Retinal pigment epithelial cell (primary cell): Measurements from ENCODE around the gene PGR.

Experiments
- DNase-seq: peaks from one replicate; pipeline ENCODE4 v3.0.0-alpha.2; 2010; ENCODE audit warnings: low read depth
- H3K4me3 ChIP-seq: 2 replicates; pipeline ENCODE4 v1.5.1; 2011; ENCODE audit warnings: mild to moderate bottlenecking, low read length, control low read depth, moderate library complexity
- CTCF ChIP-seq: conservative IDR thresholded peaks from 2 replicates; pipeline ENCODE4 v1.5.1; 2011; ENCODE audit warnings: low read depth, low read length, control low read depth, inconsistent platforms

The PGR gene

DNA sequence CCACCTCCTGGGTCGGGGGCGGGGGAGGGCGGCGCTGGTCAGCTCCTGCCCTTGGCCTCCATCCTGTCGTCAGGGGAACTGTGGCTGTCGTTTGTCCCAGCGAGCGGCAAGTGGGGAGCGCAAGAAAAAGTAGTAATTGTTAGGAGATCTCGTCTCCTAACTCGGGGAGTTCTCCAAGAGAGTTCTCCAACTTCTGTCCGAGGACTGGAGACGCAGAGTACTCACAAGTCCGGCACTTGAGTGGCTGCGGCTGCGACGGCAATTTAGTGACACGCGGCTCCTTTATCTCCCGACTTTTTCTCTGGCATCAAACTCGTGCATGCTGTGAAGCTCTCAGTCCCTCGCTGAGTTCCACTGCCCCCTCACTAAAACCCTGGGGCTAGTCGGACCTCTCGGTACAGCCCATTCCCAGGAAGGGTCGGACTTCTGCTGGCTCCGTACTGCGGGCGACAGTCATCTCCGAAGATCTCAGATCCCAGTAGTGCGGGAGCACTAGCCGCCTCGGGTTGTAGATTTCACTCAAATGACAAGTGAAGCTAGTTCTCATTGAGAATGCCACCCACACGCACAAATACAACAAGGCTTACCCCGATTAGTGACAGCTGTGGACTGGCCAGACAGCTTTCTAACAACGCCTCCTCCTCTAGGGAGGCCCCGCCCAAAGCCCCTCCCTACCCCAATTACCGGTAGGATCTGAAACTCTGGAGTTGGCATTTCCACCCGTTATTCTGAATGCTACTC, at the start of gene PGR:
PGR (minus strand) TSS at position 611 of the 741 bp plus-strand sequence. CDS start 743 bp downstream, outside the sequence.
- no peak for TF ChIP-seq CTCF
- no peak for DNase-seq
- peak within 1 kb of the TSS; percentile 40 for H3K4me3 ChIP-seq

DNA sequence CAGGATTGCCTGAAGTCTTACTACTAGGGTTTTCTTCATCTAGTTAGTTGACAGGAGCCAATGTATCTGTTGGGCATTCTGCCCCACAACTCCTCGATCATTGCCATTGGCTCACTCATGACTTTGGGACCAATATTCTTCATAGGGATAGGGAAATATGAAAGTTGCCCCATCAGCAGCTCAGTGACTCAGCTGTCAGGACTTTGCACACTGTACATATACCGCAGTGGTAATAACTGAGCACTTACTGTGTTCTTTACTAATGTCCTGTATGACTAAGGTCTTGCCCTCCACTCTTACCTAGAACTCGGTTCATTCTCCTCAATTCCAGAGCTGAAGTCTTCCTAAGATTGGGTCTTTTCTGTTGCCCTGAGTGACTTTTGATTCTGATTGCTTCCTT, 46.8 kb upstream of the PGR start:
- no peak overlapping the region for H3K4me3 ChIP-seq
- TF ChIP-seq CTCF = no peak
- no peak for DNase-seq

DNA sequence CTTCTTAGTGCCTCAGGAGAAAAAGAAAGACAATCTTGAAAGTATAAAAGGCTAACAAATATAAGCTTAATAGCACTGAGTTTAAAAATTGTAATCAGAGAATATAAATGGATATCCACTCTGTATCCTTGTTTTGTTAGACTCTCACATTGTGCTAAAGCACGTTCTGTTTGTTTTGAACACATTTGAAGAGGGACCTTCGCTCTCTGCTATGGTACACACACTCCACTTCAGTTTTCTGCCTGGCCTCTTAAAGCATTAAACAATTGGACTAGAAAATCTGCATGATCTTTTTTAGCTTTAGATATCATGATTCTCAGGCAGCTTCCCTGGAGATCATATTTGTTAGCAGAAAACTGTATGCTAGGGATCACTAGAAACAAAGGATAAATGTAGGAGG, 40.3 kb upstream of the PGR start:
- DNase-seq = no peak
- H3K4me3 ChIP-seq = no peak overlapping the region
- TF ChIP-seq CTCF = no peak

- TF ChIP-seq CTCF = no peak
- H3K4me3 ChIP-seq = no peak overlapping the region
- no peak for DNase-seq
Observed at GRCh38 chr11:101166038-101166437, 36.4 kb upstream of the PGR start.

- TF ChIP-seq CTCF = no peak
- no peak overlapping the region for H3K4me3 ChIP-seq
- no peak for DNase-seq
Observed at GRCh38 chr11:101158119-101158518, 28.5 kb upstream of the PGR start.

DNA sequence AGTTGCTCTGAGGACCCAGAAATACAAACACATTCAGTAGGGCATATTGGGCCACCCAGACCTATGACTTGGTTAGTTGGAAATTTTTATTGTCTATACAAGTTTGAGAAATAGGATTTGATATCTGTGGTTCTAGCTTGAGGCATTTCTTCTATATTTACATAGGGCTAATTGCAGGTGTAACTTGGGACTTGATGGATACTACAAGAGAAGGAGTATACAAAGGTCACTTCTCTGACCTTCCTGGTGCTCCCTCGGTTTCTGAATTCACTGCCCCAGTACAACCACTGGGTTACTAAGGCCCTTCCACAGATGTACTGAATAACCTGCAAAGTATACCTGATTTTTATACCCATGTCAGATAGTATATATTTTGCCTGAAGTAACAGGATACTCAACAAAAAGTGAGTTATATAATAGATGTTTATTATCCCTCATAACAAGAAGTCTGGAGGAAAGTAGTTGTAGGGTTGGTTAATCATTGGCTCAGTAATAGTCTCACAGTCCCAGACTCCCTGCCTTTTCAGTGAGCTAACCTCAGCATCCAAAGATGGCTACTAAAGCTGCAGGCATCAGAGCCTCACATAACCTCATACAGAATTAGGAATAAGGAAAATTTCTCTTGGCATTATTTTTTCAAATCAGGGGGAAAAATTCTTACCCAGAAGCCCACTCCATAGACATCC, 8.8 kb upstream of the PGR start:
- no peak for DNase-seq
- TF ChIP-seq CTCF = no peak
- H3K4me3 ChIP-seq = no peak overlapping the region

- no peak for DNase-seq
- H3K4me3 ChIP-seq = no peak overlapping the region
- no peak for TF ChIP-seq CTCF
Observed at GRCh38 chr11:101133190-101133589, 3.6 kb upstream of the PGR start.
